Skin of body (tissue), 2 donors: ENCODE measurements around the gene GRB10. TPM values are rescaled to one million over a fixed set of nuclear protein-coding genes. Genes with fewer than 3 reads are reported as not detected.

Experiments used
- DNase-seq: peaks from one replicate; lab custom pipeline; 2025; lab: John Stamatoyannopoulos, UW
- total RNA-seq: library from RNA; depleted of rRNA; stranded (reverse); fragments of >200 nt; gene quantifications from one replicate; pipeline ENCODE4 v1.2.3, GENCODE V29; 2014

GRB10 gene
- total RNA-seq, 1 donor from 2014 or later, result 26.9 TPM

GRCh38 chr7:50657341-50657873 lies 125.3 kb downstream of the GRB10 start:
- DNase-seq, result no peak

- DNase-seq, result no peak
Measured at GRCh38 chr7:50656141-50656895, 126.4 kb downstream of the GRB10 start.

GRCh38 chr7:50655490-50655889 lies 127.2 kb downstream of the GRB10 start:
- no peak for DNase-seq

GRCh38 chr7:50655020-50655419 lies 127.7 kb downstream of the GRB10 start:
- no peak for DNase-seq

GRCh38 chr7:50653981-50654425 lies 128.7 kb downstream of the GRB10 start:
- DNase-seq, result no peak

- DNase-seq, result no peak
Measured at GRCh38 chr7:50653126-50653864, 129.4 kb downstream of the GRB10 start.

GRCh38 chr7:50652400-50653125 lies 130.1 kb downstream of the GRB10 start:
- DNase-seq, result no peak

GRCh38 chr7:50651271-50651989 lies 131.3 kb downstream of the GRB10 start:
- no peak for DNase-seq

GRCh38 chr7:50650057-50650664 lies 132.5 kb downstream of the GRB10 start:
- no peak for DNase-seq

GRCh38 chr7:50649259-50649885 lies 133.3 kb downstream of the GRB10 start:
- DNase-seq, result no peak

- no peak for DNase-seq
Measured at GRCh38 chr7:50648570-50649169, 134.0 kb downstream of the GRB10 start.

GRCh38 chr7:50648076-50648475 lies 134.6 kb downstream of the GRB10 start:
- no peak for DNase-seq

GRCh38 chr7:50647286-50647980 lies 135.3 kb downstream of the GRB10 start:
- no peak for DNase-seq

GRCh38 chr7:50646069-50646468 lies 136.6 kb downstream of the GRB10 start:
- DNase-seq, result no peak

GRCh38 chr7:50645186-50645585 lies 137.5 kb downstream of the GRB10 start:
- no peak for DNase-seq

- no peak for DNase-seq
Measured at GRCh38 chr7:50644586-50644985, 138.1 kb downstream of the GRB10 start.

- no peak for DNase-seq
Measured at GRCh38 chr7:50644114-50644513, 138.6 kb downstream of the GRB10 start.

GRCh38 chr7:50641442-50642405 lies 141.0 kb downstream of the GRB10 start:
- DNase-seq, result no peak
